SU-DHL-6 (cell line): Measurements from ENCODE around the gene NAPA.

Experiments used
- CTCF ChIP-seq: fragments of 200-600 bp; sonication (generic); IDR thresholded peaks from one replicate; pipeline ENCODE4 v1.5.1; 2017; ENCODE audit warnings: antibody characterized with exemption, mild to moderate bottlenecking, low read length, moderate library complexity; ENCODE audit not compliant: insufficient read depth, poor library complexity, severe bottlenecking
- EZH2phosphoT487 ChIP-seq: fragments of 200-600 bp; sonication (generic), shearing (Covaris generic); conservative IDR thresholded peaks from 2 replicates; pipeline ENCODE4 v1.6.1; 2018; ENCODE audit warnings: mild to moderate bottlenecking, antibody characterized with exemption, low read length, moderate library complexity, mixed read lengths

DNA sequence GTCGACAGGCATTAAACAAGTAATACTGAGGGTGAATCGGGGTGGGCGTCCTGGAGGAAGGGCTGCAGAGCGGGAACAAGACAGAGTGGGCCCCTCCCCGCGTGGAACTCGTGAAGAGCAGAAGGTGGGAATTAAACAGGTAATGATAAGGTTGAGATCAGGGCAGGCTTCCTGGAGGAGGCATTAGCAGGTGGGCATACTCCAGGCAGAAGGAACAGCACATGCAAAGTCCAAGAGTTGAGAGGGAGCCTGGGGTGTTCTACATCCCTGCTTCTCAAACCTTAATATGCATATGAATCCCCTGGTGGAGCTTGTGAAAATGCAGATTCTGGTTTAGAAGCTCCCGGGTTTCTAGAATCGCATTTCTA is 66.5 kb downstream of the NAPA start:
- no peak for TF ChIP-seq CTCF
- TF ChIP-seq EZH2phosphoT487 = no peak
